Activated naive CD8-positive, alpha-beta T cell (primary cell): ENCODE results near the gene WDTC1.
"Not testable (repeated sequence)": the region's sequence is repeated elsewhere in the genome, so short reads cannot be mapped to it uniquely, and the experiment has no call there.

Source experiments
- H3K27ac Mint-ChIP-seq: one replicate; pipeline ENCODE4 v1.8.0; 2021; ENCODE audit warnings: mixed read lengths
- H3K27me3 Mint-ChIP-seq: one replicate; pipeline ENCODE4 v1.8.0; 2021; ENCODE audit warnings: mixed read lengths
- H3K36me3 Mint-ChIP-seq: one replicate; pipeline ENCODE4 v1.8.0; 2021; ENCODE audit warnings: mixed read lengths
- H3K4me1 Mint-ChIP-seq: one replicate; pipeline ENCODE4 v1.8.0; 2021; ENCODE audit warnings: low read depth, mixed read lengths
- H3K4me3 Mint-ChIP-seq: one replicate; pipeline ENCODE4 v1.8.0; 2021; ENCODE audit warnings: mild to moderate bottlenecking, mixed read lengths
- H3K9me3 Mint-ChIP-seq: one replicate; pipeline ENCODE4 v1.8.0; 2021; ENCODE audit warnings: low read depth, mixed read lengths

Gene WDTC1

GRCh38 chr1:27284425-27285273 lies 50.2 kb downstream of the WDTC1 start:
- Mint-ChIP-seq H3K36me3 (peaks cover 2% of the 10 kb centered on the region), H3K9me3 (no peaks in the 10 kb centered on the region), H3K4me3 (no peak overlapping the region), H3K27ac (no peak overlapping the region), H3K27me3 (no peaks in the 10 kb centered on the region), H3K4me1 (peaks cover 1% of the 10 kb centered on the region)

GRCh38 chr1:27285274-27285660 lies 50.8 kb downstream of the WDTC1 start:
- no peak overlapping the region for H3K27ac Mint-ChIP-seq
- H3K9me3 Mint-ChIP-seq: no peaks in the 10 kb centered on the region
- H3K27me3 Mint-ChIP-seq: no peaks in the 10 kb centered on the region
- peaks cover 2% of the 10 kb centered on the region for H3K36me3 Mint-ChIP-seq
- H3K4me1 Mint-ChIP-seq: peaks cover 1% of the 10 kb centered on the region
- H3K4me3 Mint-ChIP-seq: no peak overlapping the region

GRCh38 chr1:27285821-27286220 lies 51.4 kb downstream of the WDTC1 start:
- not testable (repeated sequence) for H3K27me3 Mint-ChIP-seq, H3K4me3 Mint-ChIP-seq, H3K27ac Mint-ChIP-seq, H3K9me3 Mint-ChIP-seq, H3K36me3 Mint-ChIP-seq, H3K4me1 Mint-ChIP-seq

GRCh38 chr1:27289125-27289524 lies 54.7 kb downstream of the WDTC1 start:
- not testable (repeated sequence) for H3K27ac Mint-ChIP-seq, H3K36me3 Mint-ChIP-seq, H3K4me3 Mint-ChIP-seq, H3K9me3 Mint-ChIP-seq, H3K27me3 Mint-ChIP-seq, H3K4me1 Mint-ChIP-seq

GRCh38 chr1:27290581-27290980 lies 56.1 kb downstream of the WDTC1 start:
- no peaks in the 10 kb centered on the region for H3K4me1 Mint-ChIP-seq
- no peak overlapping the region for H3K4me3 Mint-ChIP-seq
- no peaks in the 10 kb centered on the region for H3K27me3 Mint-ChIP-seq
- H3K9me3 Mint-ChIP-seq: no peaks in the 10 kb centered on the region
- peaks cover 2% of the 10 kb centered on the region for H3K36me3 Mint-ChIP-seq
- no peak overlapping the region for H3K27ac Mint-ChIP-seq

- H3K27me3 Mint-ChIP-seq: no peaks in the 10 kb centered on the region
- H3K4me1 Mint-ChIP-seq: peaks cover 4% of the 10 kb centered on the region
- peaks cover 2% of the 10 kb centered on the region for H3K36me3 Mint-ChIP-seq
- no peak overlapping the region for H3K27ac Mint-ChIP-seq
- no peak overlapping the region for H3K4me3 Mint-ChIP-seq
- H3K9me3 Mint-ChIP-seq: no peaks in the 10 kb centered on the region
Measured at GRCh38 chr1:27292106-27292505, 57.7 kb downstream of the WDTC1 start.

- no peaks in the 10 kb centered on the region for H3K36me3 Mint-ChIP-seq
- H3K4me1 Mint-ChIP-seq: peaks cover 4% of the 10 kb centered on the region
- no peak overlapping the region for H3K4me3 Mint-ChIP-seq
- H3K9me3 Mint-ChIP-seq: no peaks in the 10 kb centered on the region
- no peaks in the 10 kb centered on the region for H3K27me3 Mint-ChIP-seq
- no peak overlapping the region for H3K27ac Mint-ChIP-seq
Measured at GRCh38 chr1:27293915-27294314, 59.5 kb downstream of the WDTC1 start.

GRCh38 chr1:27296773-27297291 lies 62.4 kb downstream of the WDTC1 start:
- Mint-ChIP-seq H3K4me1 (peaks cover 4% of the 10 kb centered on the region), H3K4me3 (no peak overlapping the region)

GRCh38 chr1:27297903-27298302 lies 63.5 kb downstream of the WDTC1 start:
- Mint-ChIP-seq H3K9me3 (no peaks in the 10 kb centered on the region), H3K36me3 (no peaks in the 10 kb centered on the region), H3K4me3 (no peak overlapping the region), H3K27ac (no peak overlapping the region), H3K27me3 (no peaks in the 10 kb centered on the region), H3K4me1 (peaks cover 4% of the 10 kb centered on the region)

More at GRCh38 chr1:27296773-27297291, 62.4 kb downstream of the WDTC1 start:
- Mint-ChIP-seq H3K36me3 (no peaks in the 10 kb centered on the region), H3K27ac (no peak overlapping the region), H3K9me3 (no peaks in the 10 kb centered on the region), H3K27me3 (no peaks in the 10 kb centered on the region)

GRCh38 chr1:27298632-27299384 lies 64.4 kb downstream of the WDTC1 start:
- Mint-ChIP-seq H3K36me3 (no peaks in the 10 kb centered on the region), H3K4me3 (no peak overlapping the region), H3K4me1 (peaks cover 4% of the 10 kb centered on the region), H3K27me3 (no peaks in the 10 kb centered on the region), H3K27ac (no peak overlapping the region), H3K9me3 (no peaks in the 10 kb centered on the region)

- Mint-ChIP-seq H3K4me1 (peaks cover 4% of the 10 kb centered on the region), H3K9me3 (no peaks in the 10 kb centered on the region), H3K36me3 (no peaks in the 10 kb centered on the region), H3K27ac (no peak overlapping the region), H3K4me3 (no peak overlapping the region), H3K27me3 (no peaks in the 10 kb centered on the region)
Measured at GRCh38 chr1:27299385-27300271, 65.2 kb downstream of the WDTC1 start.

- Mint-ChIP-seq H3K4me1 (peaks cover 4% of the 10 kb centered on the region), H3K27me3 (no peaks in the 10 kb centered on the region), H3K4me3 (no peak overlapping the region), H3K27ac (no peak overlapping the region), H3K36me3 (no peaks in the 10 kb centered on the region), H3K9me3 (no peaks in the 10 kb centered on the region)
Measured at GRCh38 chr1:27300341-27301051, 66.1 kb downstream of the WDTC1 start.

- Mint-ChIP-seq H3K4me1 (peaks cover 4% of the 10 kb centered on the region), H3K27me3 (no peaks in the 10 kb centered on the region), H3K9me3 (no peaks in the 10 kb centered on the region), H3K36me3 (no peaks in the 10 kb centered on the region), H3K27ac (no peak overlapping the region), H3K4me3 (no peak overlapping the region)
Measured at GRCh38 chr1:27301052-27301422, 66.6 kb downstream of the WDTC1 start.

GRCh38 chr1:27301582-27302199 lies 67.3 kb downstream of the WDTC1 start:
- H3K4me1 Mint-ChIP-seq: no peaks in the 10 kb centered on the region
- no peak overlapping the region for H3K27ac Mint-ChIP-seq
- no peak overlapping the region for H3K4me3 Mint-ChIP-seq
- no peaks in the 10 kb centered on the region for H3K36me3 Mint-ChIP-seq
- H3K27me3 Mint-ChIP-seq: no peaks in the 10 kb centered on the region
- no peaks in the 10 kb centered on the region for H3K9me3 Mint-ChIP-seq
